GM12874 (cell line): ENCODE data around the gene FAM47B.

Experiments
- CTCF ChIP-seq: IDR thresholded peaks from 2 replicates; pipeline ENCODE4 v1.5.1; 2011; ENCODE audit warnings: low read depth, mild to moderate bottlenecking, control low read depth, low read length, moderate library complexity; ENCODE audit not compliant: insufficient read depth

The FAM47B gene

DNA sequence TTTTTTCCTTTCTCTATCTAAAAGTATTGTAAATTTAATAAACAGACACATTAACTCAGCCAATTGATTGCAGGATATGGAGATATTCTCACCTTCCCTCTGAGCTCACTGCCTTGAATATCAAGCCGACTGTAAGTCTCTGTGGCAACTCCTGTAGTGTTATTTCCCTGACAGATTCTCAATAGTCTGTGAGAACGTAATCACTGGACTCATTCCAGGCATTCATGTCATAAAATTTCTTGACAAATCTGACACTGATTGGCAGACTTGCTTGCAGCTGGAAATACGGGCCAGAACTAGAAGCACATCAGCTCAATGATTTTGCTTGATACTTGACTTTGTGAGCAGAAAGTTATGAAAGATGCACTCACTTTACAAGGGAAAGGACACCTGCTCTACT, 29.6 kb downstream of the FAM47B start:
- no peak for TF ChIP-seq CTCF

DNA sequence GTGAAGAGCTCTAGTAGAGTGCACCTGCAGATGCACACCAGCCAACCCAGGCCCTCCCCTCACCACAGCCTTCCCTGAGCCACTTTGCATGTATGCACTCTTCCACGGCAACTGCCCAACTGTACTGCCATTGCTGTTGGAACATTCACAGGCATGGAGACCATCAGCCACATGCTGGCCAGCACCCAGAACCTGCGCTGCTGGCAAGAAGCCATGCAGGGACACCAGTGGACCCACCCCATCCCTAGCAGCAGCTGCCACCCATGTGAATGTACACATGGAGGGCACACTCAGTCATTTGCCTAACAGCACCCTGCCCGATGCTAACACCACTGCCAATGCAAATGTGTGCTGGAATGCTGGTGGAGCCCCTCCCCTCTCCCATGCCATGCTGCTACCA, 35.6 kb downstream of the FAM47B start:
- no peak for TF ChIP-seq CTCF

DNA sequence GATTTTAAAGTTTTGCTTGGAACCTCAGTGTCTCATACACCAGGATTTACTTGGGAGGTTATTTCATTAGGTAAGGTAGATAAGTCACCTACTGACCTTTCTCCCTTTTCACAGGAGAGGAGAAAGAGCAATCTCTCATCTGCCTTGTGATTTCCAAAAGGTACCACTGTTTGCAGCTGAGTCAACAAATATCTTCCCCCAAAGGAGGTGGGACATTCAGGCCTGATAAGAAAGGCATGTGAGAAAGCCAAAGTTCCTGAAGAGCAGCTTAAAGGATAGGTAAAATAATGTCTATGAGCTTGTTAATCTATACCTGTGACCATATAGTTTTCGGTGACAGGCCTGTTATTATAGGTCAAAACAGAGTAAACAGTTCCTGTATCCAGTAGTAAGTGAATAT, 45.0 kb downstream of the FAM47B start:
- TF ChIP-seq CTCF: no peak
